ENCODE data around the gene OCRL.

DNA sequence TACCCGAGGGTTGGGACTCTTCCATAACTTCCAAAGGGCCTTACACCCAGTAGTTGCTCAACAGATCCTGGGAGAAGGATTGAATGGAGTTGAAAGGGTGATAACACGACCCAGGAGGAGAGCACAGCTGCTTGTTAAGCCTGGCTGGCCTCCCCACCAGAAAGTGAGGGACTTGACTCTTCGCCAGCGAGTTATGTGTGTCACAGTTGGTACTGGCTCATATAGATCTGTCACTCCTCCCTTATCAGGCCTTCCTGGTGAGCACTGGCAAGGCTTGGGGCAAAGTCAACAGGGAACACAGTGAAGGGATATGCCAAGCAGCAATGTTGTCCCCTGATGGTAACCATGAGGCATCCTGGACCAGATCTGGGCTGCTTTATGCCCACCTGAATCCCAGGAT is 78.9 kb downstream of the OCRL start:
- TF ChIP-seq, protein P1, sequence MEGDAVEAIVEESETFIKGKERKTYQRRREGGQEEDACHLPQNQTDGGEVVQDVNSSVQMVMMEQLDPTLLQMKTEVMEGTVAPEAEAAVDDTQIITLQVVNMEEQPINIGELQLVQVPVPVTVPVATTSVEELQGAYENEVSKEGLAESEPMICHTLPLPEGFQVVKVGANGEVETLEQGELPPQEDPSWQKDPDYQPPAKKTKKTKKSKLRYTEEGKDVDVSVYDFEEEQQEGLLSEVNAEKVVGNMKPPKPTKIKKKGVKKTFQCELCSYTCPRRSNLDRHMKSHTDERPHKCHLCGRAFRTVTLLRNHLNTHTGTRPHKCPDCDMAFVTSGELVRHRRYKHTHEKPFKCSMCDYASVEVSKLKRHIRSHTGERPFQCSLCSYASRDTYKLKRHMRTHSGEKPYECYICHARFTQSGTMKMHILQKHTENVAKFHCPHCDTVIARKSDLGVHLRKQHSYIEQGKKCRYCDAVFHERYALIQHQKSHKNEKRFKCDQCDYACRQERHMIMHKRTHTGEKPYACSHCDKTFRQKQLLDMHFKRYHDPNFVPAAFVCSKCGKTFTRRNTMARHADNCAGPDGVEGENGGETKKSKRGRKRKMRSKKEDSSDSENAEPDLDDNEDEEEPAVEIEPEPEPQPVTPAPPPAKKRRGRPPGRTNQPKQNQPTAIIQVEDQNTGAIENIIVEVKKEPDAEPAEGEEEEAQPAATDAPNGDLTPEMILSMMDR (IDR thresholded peaks at IDR 0.05), result no peak
- TF ChIP-seq POLR2AphosphoS5 (IDR thresholded peaks at IDR 0.05), result no peak
- TF ChIP-seq EP300 (IDR thresholded peaks at IDR 0.05), result no peak
- TF ChIP-seq POLR2A (IDR thresholded peaks at IDR 0.05), result no peak

Measured in upper lobe of left lung (tissue), 4 donors.